ENCODE results near the gene NAPG. TPM values are rescaled to one million over a fixed set of nuclear protein-coding genes. Genes with fewer than 3 reads are reported as not detected.
"Not testable (repeated sequence)": the region's sequence is repeated elsewhere in the genome, so short reads cannot be mapped to it uniquely, and the experiment has no call there.

NAPG gene
- total RNA-seq, 3 donors from 2014 or later (not counting 1 experiment from before 2014, with no cell fraction given) = 34.3 to 62.5 (median 48.7) TPM

DNA sequence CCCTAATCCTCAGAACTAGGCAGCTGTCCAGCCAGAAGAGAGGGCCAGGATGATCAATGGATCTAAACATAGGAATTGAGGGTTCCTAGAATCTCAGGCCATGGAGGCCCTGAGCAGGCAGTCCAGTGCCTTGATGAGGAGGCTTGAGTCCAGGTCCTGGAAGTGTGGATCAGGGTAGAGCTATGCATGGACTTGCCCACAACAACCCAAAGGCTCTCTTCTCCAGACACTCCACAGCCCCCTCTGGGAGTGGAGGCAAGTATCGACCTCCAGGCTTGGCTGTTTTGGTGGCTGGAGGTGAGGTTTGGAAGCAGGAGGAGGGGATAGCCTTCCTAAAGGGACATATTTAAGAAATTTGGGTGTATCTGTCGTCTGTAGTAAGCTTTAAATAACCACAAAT lies 45.7 kb downstream of the NAPG start:
- no peaks in the 10 kb centered on the region for H3K36me3 Mint-ChIP-seq
- no peaks in the 10 kb centered on the region for H3K4me1 ChIP-seq (ENCODE audit: control insufficient read depth, insufficient read depth, low read length)
- no peaks in the 10 kb centered on the region for H3K4me1 Mint-ChIP-seq
- no peak for ATAC-seq
- no peaks in the 10 kb centered on the region for H3K27me3 Mint-ChIP-seq (ENCODE audit: low read depth in 2 of 2)
- no peak for DNase-seq
- no peak overlapping the region for H3K4me3 Mint-ChIP-seq
- intact Hi-C loops (cut with micrococcal nuclease) = no loop called here
- H3K27me3 ChIP-seq (ENCODE audit: control insufficient read depth, insufficient read depth, low read length) = no peaks in the 10 kb centered on the region
- H3K36me3 ChIP-seq (ENCODE audit: control insufficient read depth, insufficient read depth, low read length) = no peaks in the 10 kb centered on the region
- no peak overlapping the region for H3K27ac ChIP-seq (ENCODE audit: low read length)
- no peaks in the 10 kb centered on the region for H3K9me3 Mint-ChIP-seq
- WGBS (ENCODE audit: insufficient coverage) = 59% methylated on average over 2 of the region's 2 CpGs
- TF ChIP-seq, protein P1, sequence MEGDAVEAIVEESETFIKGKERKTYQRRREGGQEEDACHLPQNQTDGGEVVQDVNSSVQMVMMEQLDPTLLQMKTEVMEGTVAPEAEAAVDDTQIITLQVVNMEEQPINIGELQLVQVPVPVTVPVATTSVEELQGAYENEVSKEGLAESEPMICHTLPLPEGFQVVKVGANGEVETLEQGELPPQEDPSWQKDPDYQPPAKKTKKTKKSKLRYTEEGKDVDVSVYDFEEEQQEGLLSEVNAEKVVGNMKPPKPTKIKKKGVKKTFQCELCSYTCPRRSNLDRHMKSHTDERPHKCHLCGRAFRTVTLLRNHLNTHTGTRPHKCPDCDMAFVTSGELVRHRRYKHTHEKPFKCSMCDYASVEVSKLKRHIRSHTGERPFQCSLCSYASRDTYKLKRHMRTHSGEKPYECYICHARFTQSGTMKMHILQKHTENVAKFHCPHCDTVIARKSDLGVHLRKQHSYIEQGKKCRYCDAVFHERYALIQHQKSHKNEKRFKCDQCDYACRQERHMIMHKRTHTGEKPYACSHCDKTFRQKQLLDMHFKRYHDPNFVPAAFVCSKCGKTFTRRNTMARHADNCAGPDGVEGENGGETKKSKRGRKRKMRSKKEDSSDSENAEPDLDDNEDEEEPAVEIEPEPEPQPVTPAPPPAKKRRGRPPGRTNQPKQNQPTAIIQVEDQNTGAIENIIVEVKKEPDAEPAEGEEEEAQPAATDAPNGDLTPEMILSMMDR (IDR thresholded peaks at IDR 0.05) = no peak
- no peak overlapping the region for H3K27ac Mint-ChIP-seq
- H3K4me3 ChIP-seq (ENCODE audit: low read length) = no peak overlapping the region
- H3K9me3 ChIP-seq (ENCODE audit: control insufficient read depth, insufficient read depth, low read length) = no peaks in the 10 kb centered on the region

DNA sequence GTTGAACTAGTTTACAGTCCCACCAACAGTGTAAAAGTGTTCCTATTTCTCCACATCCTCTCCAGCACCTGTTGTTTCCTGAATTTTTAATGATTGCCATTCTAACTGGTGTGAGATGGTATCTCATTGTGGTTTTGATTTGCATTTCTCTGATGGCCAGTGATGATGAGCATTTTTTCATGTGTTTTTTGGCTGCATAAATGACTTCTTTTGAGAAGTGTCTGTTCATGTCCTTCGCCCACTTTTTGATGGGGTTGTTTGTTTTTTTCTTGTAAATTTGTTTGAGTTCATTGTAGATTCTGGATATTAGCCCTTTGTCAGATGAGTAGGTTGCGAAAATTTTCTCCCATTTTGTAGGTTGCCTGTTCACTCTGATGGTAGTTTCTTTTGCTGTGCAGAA lies 47.4 kb downstream of the NAPG start:
- H3K4me3 ChIP-seq (ENCODE audit: low read length); H3K27me3 Mint-ChIP-seq (ENCODE audit: low read depth in 2 of 2); H3K36me3 Mint-ChIP-seq; H3K27ac ChIP-seq (ENCODE audit: low read length); H3K27me3 ChIP-seq (ENCODE audit: control insufficient read depth, insufficient read depth, low read length); H3K9me3 Mint-ChIP-seq; H3K4me1 ChIP-seq (ENCODE audit: control insufficient read depth, insufficient read depth, low read length); H3K36me3 ChIP-seq (ENCODE audit: control insufficient read depth, insufficient read depth, low read length); H3K9me3 ChIP-seq (ENCODE audit: control insufficient read depth, insufficient read depth, low read length); H3K27ac Mint-ChIP-seq; DNase-seq; H3K4me1 Mint-ChIP-seq; intact Hi-C loops (cut with micrococcal nuclease); H3K4me3 Mint-ChIP-seq; ATAC-seq: not testable (repeated sequence)
- no CpG with 5 or more reads among the region's 2 CpGs for WGBS (ENCODE audit: insufficient coverage)

DNA sequence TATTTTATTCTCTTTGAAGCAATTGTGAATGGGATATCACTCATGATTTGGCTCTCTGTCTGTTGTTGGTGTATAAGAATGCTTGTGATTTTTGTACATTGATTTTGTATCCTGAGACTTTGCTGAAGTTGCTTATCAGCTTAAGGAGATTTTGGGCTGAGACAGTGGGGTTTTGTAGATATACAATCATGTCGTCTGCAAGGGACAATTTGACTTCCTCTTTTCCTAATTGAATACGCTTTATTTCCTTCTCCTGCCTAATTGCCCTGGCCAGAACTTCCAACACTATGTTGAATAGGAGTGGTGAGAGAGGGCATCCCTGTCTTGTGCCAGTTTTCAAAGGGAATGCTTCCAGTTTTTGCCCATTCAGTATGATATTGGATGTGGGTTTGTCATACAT lies 48.6 kb downstream of the NAPG start:
- H3K4me3 Mint-ChIP-seq; H3K36me3 Mint-ChIP-seq; H3K4me1 Mint-ChIP-seq; H3K9me3 Mint-ChIP-seq; intact Hi-C loops (cut with micrococcal nuclease); H3K36me3 ChIP-seq (ENCODE audit: control insufficient read depth, insufficient read depth, low read length); H3K9me3 ChIP-seq (ENCODE audit: control insufficient read depth, insufficient read depth, low read length); H3K4me3 ChIP-seq (ENCODE audit: low read length); DNase-seq; H3K27ac ChIP-seq (ENCODE audit: low read length); H3K27me3 Mint-ChIP-seq (ENCODE audit: low read depth in 2 of 2); H3K27ac Mint-ChIP-seq; ATAC-seq; H3K4me1 ChIP-seq (ENCODE audit: control insufficient read depth, insufficient read depth, low read length); H3K27me3 ChIP-seq (ENCODE audit: control insufficient read depth, insufficient read depth, low read length): not testable (repeated sequence)
- no CpG with 5 or more reads among the region's 2 CpGs for WGBS (ENCODE audit: insufficient coverage)

DNA sequence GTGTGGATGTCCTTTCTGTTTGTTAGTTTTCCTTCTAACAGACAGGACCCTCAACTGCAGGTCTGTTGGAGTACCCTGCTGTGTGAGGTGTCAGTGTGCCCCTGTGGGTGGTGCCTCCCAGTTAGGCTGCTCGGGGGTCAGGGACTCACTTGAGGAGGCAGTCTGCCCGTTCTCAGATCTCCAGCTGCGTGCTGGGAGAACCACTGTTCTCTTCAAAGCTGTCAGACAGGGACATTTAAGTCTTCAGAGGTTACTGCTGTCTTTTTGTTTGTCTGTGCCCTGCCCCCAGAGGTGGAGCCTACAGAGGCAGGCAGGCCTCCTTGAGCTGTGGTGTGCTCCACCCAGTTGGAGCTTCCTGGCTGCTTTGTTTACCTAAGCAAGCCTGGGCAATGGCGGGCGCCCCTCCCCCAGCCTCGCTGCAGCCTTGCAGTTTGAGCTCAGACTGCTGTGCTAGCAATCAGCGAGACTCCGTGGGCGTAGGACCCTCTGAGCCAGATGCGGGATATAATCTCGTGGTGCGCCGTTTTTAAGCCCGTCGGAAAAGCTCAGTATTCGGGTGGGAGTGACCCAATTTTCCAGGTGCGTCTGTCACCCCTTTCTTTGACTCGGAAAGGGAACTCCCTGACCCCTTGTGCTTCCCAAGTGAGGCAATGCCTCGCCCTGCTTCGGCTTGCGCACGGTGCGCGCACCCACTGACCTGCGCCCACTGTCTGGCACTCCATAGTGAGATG lies 52.2 kb downstream of the NAPG start:
- H3K4me3 Mint-ChIP-seq; intact Hi-C loops (cut with micrococcal nuclease); H3K4me1 Mint-ChIP-seq; H3K4me1 ChIP-seq (ENCODE audit: control insufficient read depth, insufficient read depth, low read length); H3K36me3 Mint-ChIP-seq; H3K36me3 ChIP-seq (ENCODE audit: control insufficient read depth, insufficient read depth, low read length); H3K27ac ChIP-seq (ENCODE audit: low read length); H3K4me3 ChIP-seq (ENCODE audit: low read length); H3K27me3 Mint-ChIP-seq (ENCODE audit: low read depth in 2 of 2); H3K27me3 ChIP-seq (ENCODE audit: control insufficient read depth, insufficient read depth, low read length); H3K27ac Mint-ChIP-seq; H3K9me3 Mint-ChIP-seq; ATAC-seq; DNase-seq; H3K9me3 ChIP-seq (ENCODE audit: control insufficient read depth, insufficient read depth, low read length): not testable (repeated sequence)
- 89% methylated on average over 25 of the region's 25 CpGs for whole genome bisulfite sequencing (ENCODE audit: insufficient coverage)

DNA sequence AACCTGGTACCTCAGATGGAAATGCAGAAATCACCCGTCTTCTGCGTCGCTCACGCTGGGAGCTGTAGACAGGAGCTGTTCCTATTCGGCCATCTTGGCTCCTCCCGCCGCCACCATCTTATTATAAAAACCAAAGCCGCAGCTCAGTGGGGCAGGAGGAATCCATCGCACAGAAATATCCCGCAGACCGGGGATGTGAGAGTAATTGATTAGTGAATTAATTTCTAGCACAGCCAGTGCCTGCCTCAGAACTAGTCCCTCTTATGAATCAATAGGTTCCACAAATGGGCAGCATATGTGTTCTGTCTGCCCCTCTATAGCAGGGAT lies 52.7 kb downstream of the NAPG start:
- H3K36me3 Mint-ChIP-seq; H3K4me3 ChIP-seq (ENCODE audit: low read length); H3K27me3 Mint-ChIP-seq (ENCODE audit: low read depth in 2 of 2); H3K4me1 Mint-ChIP-seq; H3K27ac Mint-ChIP-seq; H3K27ac ChIP-seq (ENCODE audit: low read length); intact Hi-C loops (cut with micrococcal nuclease); ATAC-seq; H3K9me3 ChIP-seq (ENCODE audit: control insufficient read depth, insufficient read depth, low read length); H3K4me3 Mint-ChIP-seq; H3K36me3 ChIP-seq (ENCODE audit: control insufficient read depth, insufficient read depth, low read length); DNase-seq; H3K27me3 ChIP-seq (ENCODE audit: control insufficient read depth, insufficient read depth, low read length); H3K4me1 ChIP-seq (ENCODE audit: control insufficient read depth, insufficient read depth, low read length); H3K9me3 Mint-ChIP-seq: not testable (repeated sequence)
- WGBS (ENCODE audit: insufficient coverage) = 92% methylated on average over 11 of the region's 11 CpGs
